HPDE6-E6E7 (cell line): ENCODE measurements around the gene PCGF2.
"Not testable (repeated sequence)": the region's sequence is repeated elsewhere in the genome, so short reads cannot be mapped to it uniquely, and the experiment has no call there.

Experiments used
- DNase-seq: peaks from one replicate; pipeline ENCODE4 v3.0.0; 2011; ENCODE audit warnings: missing footprints; ENCODE audit errors: extremely low spot score

Gene PCGF2

GRCh38 chr17:38748149-38748891, at the start of gene PCGF2:
TSS of gene PCGF2 (minus strand) at chr17:38748336. CDS start at chr17:38740402, 7,934 bp downstream.
- no peak for DNase-seq

DNA sequence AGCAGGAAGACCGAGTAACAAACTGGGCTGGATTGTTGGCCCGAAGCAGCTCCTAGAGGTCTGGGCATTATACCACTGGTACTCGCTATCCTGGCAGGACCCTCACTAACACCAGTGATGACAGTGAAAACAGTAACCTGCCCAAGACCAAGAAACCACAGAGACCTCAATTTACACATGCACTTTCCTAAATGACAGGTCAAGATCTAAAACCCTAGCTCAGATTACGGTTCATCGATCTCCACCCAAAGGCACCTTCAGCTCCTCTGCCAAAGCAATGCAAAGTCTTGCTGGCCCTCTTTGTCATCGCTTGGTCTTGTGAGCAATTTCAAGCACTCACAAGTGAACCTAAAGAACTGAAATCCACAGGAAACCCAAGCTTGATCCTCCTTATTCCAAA, 49.7 kb upstream of the PCGF2 start:
- no peak for DNase-seq

DNA sequence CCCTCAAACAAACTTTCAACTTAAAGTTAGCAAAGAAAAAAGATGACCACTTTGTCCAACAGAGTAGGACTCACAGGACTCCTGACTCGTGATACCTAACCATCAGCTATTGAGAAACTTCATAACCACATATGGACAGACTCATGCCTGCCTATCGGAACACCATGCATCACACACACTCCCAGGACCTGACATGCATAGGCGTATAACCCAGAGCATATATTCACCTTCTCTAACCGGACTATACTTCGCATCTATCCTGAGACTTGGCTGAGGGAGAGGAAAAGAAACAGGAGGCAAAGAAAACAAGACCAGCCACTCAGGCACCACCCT, 49.0 kb upstream of the PCGF2 start:
- no peak for DNase-seq

DNA sequence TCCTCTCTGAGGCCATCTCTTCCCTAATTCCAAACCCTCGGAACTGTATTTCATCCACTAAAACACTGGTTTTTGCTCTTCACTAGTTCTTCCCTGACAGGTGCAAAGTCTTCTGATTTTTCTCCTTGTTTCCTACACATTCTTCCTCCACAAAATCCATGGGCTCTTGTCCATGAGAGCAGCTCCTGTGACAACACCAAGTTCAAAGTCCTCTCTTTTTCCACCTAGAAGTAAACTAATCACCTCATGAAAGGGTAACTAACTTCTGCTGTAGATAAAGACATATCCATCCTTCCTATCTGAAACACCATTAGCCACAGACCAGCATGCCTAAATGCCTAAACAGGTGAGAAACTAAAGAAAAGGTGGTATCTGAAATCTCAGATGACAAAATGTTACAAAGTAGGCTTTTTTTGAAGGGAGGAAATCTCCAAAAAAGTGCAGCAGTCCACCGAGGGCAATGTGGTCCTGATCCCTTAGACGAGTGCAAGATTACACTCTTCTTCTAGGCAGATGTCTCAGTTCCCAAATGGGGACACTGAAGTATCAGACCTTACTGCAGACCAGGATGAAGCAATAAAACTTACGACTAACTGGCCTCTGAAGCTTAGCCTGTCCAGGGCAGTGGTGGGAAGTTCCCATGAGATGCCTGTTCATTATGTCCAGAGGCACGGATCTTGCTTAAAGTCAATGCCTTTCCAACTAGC, 48.5 kb upstream of the PCGF2 start:
- no peak for DNase-seq

DNA sequence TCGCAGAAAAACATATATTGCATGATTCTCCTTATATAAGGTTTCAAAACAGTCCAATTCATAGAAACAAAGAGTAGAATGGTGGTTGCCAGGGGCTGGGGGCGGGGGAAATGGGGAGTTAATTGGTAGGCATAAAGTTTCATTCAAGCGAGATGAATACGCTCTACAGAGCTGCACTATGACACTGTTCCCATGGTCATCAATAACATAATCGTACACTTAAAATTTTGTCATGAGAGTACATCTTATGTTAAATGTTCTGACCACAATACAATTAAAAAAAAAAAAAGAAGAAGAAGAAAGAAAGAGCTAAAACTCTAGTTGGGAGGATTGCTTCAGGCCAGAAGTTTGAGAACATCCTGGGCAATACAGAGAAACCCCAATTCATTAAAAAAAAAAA, 46.1 kb upstream of the PCGF2 start:
- no peak for DNase-seq

DNA sequence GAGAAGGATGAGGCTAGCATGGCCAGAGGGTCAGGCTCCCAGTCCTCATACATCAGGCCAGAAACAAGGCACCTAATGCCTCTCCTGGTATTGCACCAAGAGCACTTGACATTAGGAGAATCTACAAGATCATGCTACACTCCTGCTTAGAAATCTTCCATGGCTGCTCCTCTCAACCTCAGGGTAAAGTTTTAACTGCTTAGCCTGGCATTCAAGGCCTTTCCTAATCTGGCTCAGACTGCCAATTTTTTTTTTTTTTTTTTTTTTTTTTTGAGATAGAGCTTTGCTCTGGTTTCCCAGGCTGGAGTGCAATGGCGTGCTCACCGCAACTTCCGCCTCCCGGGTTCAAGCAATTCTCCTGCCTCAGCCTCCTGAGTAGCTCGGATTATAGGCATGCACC, 43.0 kb upstream of the PCGF2 start:
- no peak for DNase-seq

DNA sequence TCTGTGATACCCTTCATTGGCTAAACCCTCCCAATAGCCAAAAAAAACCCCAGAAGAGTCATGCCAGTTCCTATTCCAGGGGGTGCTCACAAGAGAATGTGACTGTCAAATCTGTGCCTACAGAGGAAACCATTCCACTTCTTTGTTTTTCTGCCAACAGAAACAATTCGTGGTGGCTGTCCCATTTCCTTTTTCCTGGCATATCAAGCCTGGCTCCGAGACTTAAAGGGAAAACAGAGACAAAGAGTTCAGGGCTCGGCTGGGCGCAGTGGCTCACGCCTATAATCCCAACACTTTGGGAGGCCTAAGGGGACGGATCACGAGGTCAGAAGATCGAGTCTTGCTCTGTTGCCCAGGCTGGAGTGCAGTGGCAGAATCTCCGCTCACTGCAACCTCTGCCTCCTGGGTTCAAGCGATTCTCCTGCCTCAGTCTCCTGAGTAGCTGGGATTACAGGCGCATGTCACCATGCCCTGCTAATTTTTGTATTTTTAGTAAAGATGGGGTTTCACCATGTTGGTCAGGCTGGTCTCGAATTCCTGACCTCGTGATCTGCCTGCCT, 42.1 kb upstream of the PCGF2 start:
- not testable (repeated sequence) for DNase-seq

- no peak for DNase-seq
These were observed 41.0 kb upstream of the PCGF2 start for GRCh38 chr17:38789185-38789584.

DNA sequence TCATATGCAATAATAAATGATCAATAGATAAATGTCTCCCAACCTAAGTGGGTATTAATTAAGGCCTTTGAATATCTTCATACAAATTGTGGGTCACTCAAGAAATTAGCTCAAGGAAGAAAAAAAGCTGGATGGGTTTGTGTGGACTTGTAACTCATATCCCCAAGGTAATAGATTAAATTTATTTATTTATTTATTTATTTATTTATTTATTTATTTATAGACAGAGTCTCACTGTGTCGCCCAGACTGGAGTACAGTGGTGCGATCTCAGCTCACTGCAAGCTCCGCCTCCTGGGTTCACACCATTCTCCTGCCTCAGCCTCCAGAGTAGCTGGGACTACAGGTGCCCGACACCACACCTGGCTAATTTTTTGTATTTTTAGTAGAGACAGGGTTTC, 39.9 kb upstream of the PCGF2 start:
- DNase-seq = not testable (repeated sequence)

DNA sequence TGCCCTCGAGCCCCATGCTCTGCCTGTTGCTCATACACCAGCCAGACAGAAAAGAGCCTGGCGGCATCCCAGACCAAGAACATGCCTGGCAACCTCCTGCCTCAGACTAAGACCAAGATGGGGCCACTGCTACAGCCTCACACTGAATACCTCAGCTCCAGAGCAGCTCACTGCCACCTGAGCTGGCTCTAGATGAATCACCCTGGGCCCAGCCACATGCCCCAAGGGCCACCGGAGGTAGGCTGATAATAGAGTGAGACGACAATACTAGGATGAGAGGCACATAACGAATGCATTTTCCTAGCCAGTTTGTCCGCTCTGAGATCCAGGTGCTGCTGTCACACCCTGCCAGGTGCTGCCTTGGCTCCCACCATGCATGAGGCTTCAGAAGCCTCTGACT, 38.2 kb upstream of the PCGF2 start:
- DNase-seq = no peak

DNA sequence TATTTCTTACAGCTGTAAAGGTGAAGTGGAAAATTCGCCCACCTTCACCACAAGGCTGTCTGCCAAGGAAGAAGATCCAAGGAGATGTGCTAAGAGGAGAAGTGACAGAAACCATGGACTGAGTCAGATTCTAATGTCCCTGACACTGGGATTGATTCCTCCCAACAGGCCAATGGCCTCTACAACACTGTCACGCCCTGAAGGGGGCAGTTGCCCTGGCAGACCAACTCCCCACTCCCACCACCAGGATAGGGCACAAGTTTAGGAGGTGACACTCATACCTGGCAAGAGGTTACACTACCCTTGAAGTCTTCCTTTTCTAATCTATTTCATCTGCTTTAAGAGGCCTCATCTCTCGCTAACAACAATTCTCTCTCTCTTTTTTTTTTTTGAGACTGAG, 35.1 kb upstream of the PCGF2 start:
- DNase-seq = no peak

DNA sequence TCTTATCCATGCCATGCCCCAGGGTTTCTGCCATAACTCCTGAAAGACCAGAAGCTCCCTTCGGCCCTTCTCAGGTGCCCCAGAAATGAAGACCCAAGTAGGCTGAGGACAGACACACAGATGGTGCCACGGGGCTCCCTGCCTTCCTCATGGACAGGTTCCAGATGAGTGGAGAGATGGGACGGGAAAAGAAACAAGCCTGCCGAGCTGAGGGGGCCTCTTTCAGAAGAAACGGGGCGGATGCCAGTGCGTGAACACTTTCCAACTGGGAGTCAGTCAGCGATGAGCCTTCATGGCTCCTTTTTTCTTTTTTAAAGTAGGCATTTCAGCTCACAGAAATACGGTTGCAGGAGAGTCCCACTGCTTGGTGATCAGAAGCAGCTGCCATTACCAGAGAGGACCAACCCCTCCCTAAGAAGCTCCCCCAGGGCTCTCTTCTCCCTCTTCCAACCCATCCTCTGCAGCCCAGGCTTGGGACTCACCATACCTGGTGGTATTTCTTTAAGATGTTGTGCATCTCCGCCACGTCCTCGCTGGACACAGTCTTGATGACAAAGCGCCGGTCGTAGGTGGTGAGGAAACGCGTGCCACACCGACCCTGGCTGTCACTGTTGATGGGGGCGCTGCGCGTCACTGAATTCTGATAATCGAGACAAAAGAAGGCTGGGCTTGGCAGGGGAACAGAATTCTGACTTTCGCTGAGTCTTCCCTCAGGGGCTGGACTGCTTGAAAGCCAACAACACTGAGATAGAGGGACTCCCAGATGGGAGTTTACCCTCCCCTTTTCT, 32.0 kb upstream of the PCGF2 start:
- DNase-seq = no peak

DNA sequence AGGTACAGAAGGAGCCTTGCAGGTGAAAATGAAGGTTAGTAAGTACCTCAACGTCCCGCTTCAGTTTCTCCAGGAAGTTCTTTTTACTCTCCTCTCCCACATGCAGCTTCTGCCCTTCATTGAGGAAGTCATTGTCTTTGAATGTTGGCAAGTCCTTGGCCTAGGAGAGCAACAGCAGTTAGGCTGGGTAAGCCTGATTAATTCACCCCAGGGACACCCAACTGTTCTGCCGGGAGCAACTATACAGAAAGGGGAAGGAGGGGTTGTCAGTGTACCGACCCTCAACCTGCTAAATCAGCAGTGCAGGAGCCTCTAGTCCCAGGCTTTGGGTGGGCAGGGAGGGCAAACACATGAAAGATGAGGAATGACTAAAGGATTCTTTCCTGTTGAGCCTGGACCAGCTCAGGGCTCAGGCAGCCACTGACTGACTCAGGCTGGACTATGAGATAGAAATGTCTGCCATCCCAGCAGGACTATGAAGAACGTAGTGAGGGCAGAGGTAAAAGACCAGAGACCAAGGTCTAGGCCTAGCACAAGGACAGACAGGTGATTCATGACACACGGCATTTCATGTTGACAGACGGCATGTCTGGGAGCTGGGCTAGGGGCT, 29.6 kb upstream of the PCGF2 start:
- DNase-seq = no peak

- DNase-seq = no peak
These were observed 25.1 kb upstream of the PCGF2 start for GRCh38 chr17:38773258-38773657.

- DNase-seq = no peak
These were observed 20.3 kb upstream of the PCGF2 start for GRCh38 chr17:38768417-38768816.

DNA sequence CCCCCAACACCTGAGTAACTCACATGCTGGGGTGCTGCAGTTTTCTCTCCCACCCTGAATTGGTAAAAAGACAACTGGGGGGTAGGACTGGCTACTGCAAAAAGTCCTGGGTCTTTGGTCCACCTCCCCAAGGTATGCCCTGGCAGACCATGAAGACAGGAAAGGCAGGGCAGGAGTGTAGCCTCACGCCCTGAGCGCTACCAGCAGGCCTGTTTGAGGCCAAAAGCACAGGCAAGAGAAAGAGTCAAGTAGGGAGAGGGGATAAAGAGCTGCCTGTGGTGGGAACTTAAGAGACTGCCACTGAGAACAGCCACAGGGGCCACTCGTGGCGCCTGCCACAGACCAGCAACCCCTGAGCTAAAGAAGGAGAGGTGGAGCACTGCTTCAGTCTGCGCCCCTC, 18.2 kb upstream of the PCGF2 start:
- no peak for DNase-seq

DNA sequence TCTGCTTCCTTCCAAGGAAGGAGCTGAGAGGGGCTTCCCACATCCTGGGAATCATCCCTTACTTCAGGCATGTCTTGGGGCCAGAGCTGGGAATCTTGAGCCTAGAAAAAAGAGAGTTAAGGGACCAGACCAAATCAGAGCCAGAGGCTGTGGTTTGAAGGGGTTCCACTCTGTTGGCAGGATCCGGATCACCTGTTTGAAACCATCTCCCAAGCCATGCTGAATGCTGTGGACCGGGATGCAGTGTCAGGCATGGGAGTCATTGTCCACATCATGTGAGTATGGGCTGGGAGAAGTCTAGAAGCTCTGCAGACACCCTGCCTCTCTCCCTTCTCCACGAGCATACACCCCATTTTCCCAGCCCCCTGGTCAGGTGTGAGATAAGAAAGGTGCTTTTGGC, 14.1 kb upstream of the PCGF2 start:
- DNase-seq = no peak

DNA sequence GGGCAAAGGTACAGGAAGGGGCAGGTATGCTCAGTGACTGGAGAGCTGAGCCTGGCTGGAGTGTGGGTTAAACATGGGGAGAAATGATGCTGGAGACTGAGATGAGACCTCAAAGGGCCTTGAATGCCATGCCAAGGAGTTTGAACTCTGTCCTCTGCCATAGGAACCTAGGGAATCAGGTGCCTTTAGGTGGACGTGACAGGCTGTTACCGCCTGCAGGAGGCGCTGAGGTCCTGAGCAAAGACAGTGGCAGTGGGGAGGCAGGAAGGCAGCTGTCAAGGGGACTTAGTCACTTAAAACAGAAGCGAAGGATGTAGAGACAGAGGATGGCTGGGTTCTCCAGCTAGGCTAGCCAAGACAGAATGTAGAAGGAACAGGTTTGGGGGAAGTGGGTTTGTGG, 13.5 kb upstream of the PCGF2 start:
- no peak for DNase-seq

GRCh38 chr17:38753071-38753506, 5.0 kb upstream of the PCGF2 start:
- DNase-seq = no peak

- peak; percentile 100 for DNase-seq
These were observed 4.4 kb upstream of the PCGF2 start, which contains the start of gene PSMB3 for GRCh38 chr17:38752308-38753070. TSS of gene PSMB3 (plus strand) at chr17:38752741. CDS start at chr17:38752827, 86 bp downstream.

- DNase-seq = peak; percentile 84
These were observed 3.7 kb upstream of the PCGF2 start for GRCh38 chr17:38751808-38752307.
